ENCODE measurements around the gene PLCD1. TPM values are rescaled to one million over a fixed set of nuclear protein-coding genes. Genes with fewer than 3 reads are reported as not detected.

PLCD1 gene
- total and polyA plus RNA-seq, 8 donors: 7.5 to 15.6 (median 10.1) TPM

GRCh38 chr3:38031022-38031994 is 1.9 kb upstream of the PLCD1 start:
- intact Hi-C loops (cut with DNase I): no loop called here
- Histone ChIP-seq H3K4me3 (no peak overlapping the region), H3K4me1 (peaks cover 0 to 8% (median 0%) of the 10 kb centered on the region in 3 donors), H3K9me3 (no peaks in the 10 kb centered on the region), H3K27me3 (no peaks in the 10 kb centered on the region), H3K36me3 (no peaks in the 10 kb centered on the region), H3K27ac (peak overlapping the region in 2 of 4 donors; percentile 59 to 63)
- DNase-seq (peak in 2 of 6 donors; percentile 52 to 61), ATAC-seq (peak; percentile 33 to 70 (median 58)), FAIRE-seq (no peak)
- TF ChIP-seq CTCF (IDR thresholded peaks at IDR 0.05): no peak
- WGBS, 2 donors: 34 to 43% methylated on average over 8 to 9 of the region's 9 CpGs

GRCh38 chr3:38030126-38031021 is 932 bp upstream of the PLCD1 start:
- WGBS, 2 donors: 35 to 36% methylated on average over 8 of the region's 8 CpGs
- DNase-seq (no peak), FAIRE-seq (no peak), ATAC-seq (peak in 3 of 4 donors; percentile 18 to 36 (median 20))
- Histone ChIP-seq H3K27ac (peak overlapping the region in 3 of 4 donors; percentile 9 to 63 (median 59)), H3K4me1 (peaks cover 0 to 8% (median 6%) of the 10 kb centered on the region in 3 donors), H3K9me3 (no peaks in the 10 kb centered on the region), H3K27me3 (no peaks in the 10 kb centered on the region), H3K4me3 (peak overlapping the region in 3 of 4 donors; percentile 22 to 55 (median 53)), H3K36me3 (no peaks in the 10 kb centered on the region)
- intact Hi-C loops (cut with DNase I): no loop called here
- no peak for TF ChIP-seq CTCF (IDR thresholded peaks at IDR 0.05)

- intact Hi-C loops (cut with DNase I): no loop called here
- no peak for TF ChIP-seq CTCF (IDR thresholded peaks at IDR 0.05)
- H3K27me3 ChIP-seq: no peaks in the 10 kb centered on the region
- no peaks in the 10 kb centered on the region for H3K9me3 ChIP-seq
- peak overlapping the region; percentile 17 to 55 (median 38) for H3K4me3 ChIP-seq
- peaks cover 0 to 8% (median 6%) of the 10 kb centered on the region in 3 donors for H3K4me1 ChIP-seq
- WGBS, 2 donors: 50 to 51% methylated on average over 41 to 45 of the region's 45 CpGs
- peak overlapping the region in 2 of 4 donors; percentile 9 to 50 for H3K27ac ChIP-seq
- no peak for FAIRE-seq
- no peak for ATAC-seq
- DNase-seq: no peak
- no peaks in the 10 kb centered on the region for H3K36me3 ChIP-seq
Observed at GRCh38 chr3:38028621-38029361, 651 bp downstream of the PLCD1 start.

GRCh38 chr3:38027466-38028465 is 1.7 kb downstream of the PLCD1 start:
- intact Hi-C loops (cut with DNase I): no loop called here
- Histone ChIP-seq H3K36me3 (no peaks in the 10 kb centered on the region), H3K27ac (no peak overlapping the region), H3K4me3 (no peak overlapping the region), H3K4me1 (peaks cover 0 to 8% (median 6%) of the 10 kb centered on the region in 3 donors), H3K9me3 (no peaks in the 10 kb centered on the region), H3K27me3 (no peaks in the 10 kb centered on the region)
- DNase-seq (no peak), FAIRE-seq (no peak), ATAC-seq (no peak)
- 83 to 89% methylated on average over 6 of the region's 6 CpGs for WGBS, 2 donors
- TF ChIP-seq CTCF (IDR thresholded peaks at IDR 0.05): no peak
